H1 (cell line): Measurements from ENCODE around the gene UBA5. TPM values are rescaled to one million over a fixed set of nuclear protein-coding genes. Genes with fewer than 3 reads are reported as not detected.

Experiments
- CTCF ChIA-PET: fragments of 300-600 bp; sonication (Branson Sonifier 250); formaldehyde crosslinking; loops from one replicate; lab custom pipeline; 2021; ENCODE audit not compliant: partially characterized antibody; lab: Charles Lee
- POLR2A ChIA-PET: fragments of 300-600 bp; sonication (Branson Sonifier 250); formaldehyde crosslinking; loops from one replicate; lab custom pipeline; 2021; ENCODE audit warnings: inconsistent platforms; ENCODE audit not compliant: partially characterized antibody; lab: Charles Lee
- DNase-seq, 2 experiments: peaks; one replicate each; pipeline versions ENCODE4 v3.0.0 to v3.0.0-alpha.2; 2010 to 2022; ENCODE audit warnings: low spot score in 2 of 2, low read depth in 1 of 2, mixed read lengths in 1 of 2
- FAIRE-seq: peaks from 2 replicates; lab custom pipeline; 2011; peaks lifted over from hg19 to GRCh38; lab: Jason Lieb, UNC
- H2AFZ ChIP-seq: 2 replicates; pipeline ENCODE4 v1.8.1; 2012; ENCODE audit warnings: low read length, inconsistent platforms
- H2AK5ac ChIP-seq: 2 replicates; pipeline ENCODE4 v1.6.1; 2013; ENCODE audit warnings: low read depth, low read length
- H2BK120ac ChIP-seq: replicated peaks from 2 replicates; pipeline ENCODE3; 2013; ENCODE audit warnings: low read depth, low read length, inconsistent platforms
- H2BK12ac ChIP-seq: 2 replicates; pipeline ENCODE4 v1.6.1; 2013; ENCODE audit warnings: low read depth, low read length
- H2BK15ac ChIP-seq: 2 replicates; pipeline ENCODE4 v1.6.1; 2013; ENCODE audit warnings: low read length
- H2BK20ac ChIP-seq: 2 replicates; pipeline ENCODE4 v1.6.1; 2013; ENCODE audit warnings: low read length
- H2BK5ac ChIP-seq: 2 replicates; pipeline ENCODE4 v1.6.1; 2013; ENCODE audit warnings: low read depth, low read length
- H3K14ac ChIP-seq: 2 replicates; pipeline ENCODE4 v1.6.1; 2013; ENCODE audit warnings: inconsistent platforms; ENCODE audit not compliant: insufficient read length
- H3K18ac ChIP-seq: 2 replicates; pipeline ENCODE4 v1.6.1; 2013; ENCODE audit warnings: low read length; ENCODE audit errors: extremely low read depth
- H3K23ac ChIP-seq: 2 replicates; pipeline ENCODE4 v1.6.1; 2013; ENCODE audit warnings: inconsistent platforms; ENCODE audit not compliant: insufficient read length
- H3K23me2 ChIP-seq: 2 replicates; pipeline ENCODE4 v1.6.1; 2013; ENCODE audit warnings: low read depth, low read length
- H3K27ac ChIP-seq: 2 replicates; pipeline ENCODE4 v1.6.1; 2011; ENCODE audit warnings: low read depth, low read length, inconsistent platforms
- H3K27me3 ChIP-seq, 4 experiments: replicated peaks in 1 of 4; 1 replicate in 1 of 4; 2 replicates in 3 of 4; pipeline versions ENCODE4 v1.6.1 to v1.8.1; 2011 to 2013; ENCODE audit warnings: low read length in 3 of 4, mild to moderate bottlenecking in 3 of 4, inconsistent platforms in 2 of 4, mixed read lengths in 2 of 4, moderate library complexity in 1 of 4; ENCODE audit not compliant: control insufficient read depth in 3 of 4, insufficient read depth in 3 of 4; ENCODE audit errors: extremely low read depth in 1 of 4
- H3K36me3 ChIP-seq, 4 experiments: 2 replicates each; pipeline versions ENCODE4 v1.6.1 to v1.8.1; 2011 to 2013; ENCODE audit warnings: mild to moderate bottlenecking in 4 of 4, low read length in 3 of 4, moderate library complexity in 2 of 4, control low read depth in 1 of 4, inconsistent platforms in 1 of 4; ENCODE audit not compliant: insufficient read depth in 4 of 4, control insufficient read depth in 2 of 4
- H3K4ac ChIP-seq: replicated peaks from 2 replicates; pipeline ENCODE3; 2013; ENCODE audit warnings: low read length, low read depth, mixed read lengths, inconsistent platforms; ENCODE audit not compliant: insufficient read length
- H3K4me1 ChIP-seq, 4 experiments: replicated peaks in 1 of 4; 1 replicate in 1 of 4; 2 replicates in 3 of 4; pipeline versions ENCODE4 v1.6.1 to v1.8.1; 2011 to 2013; ENCODE audit warnings: low read length in 3 of 4, inconsistent platforms in 2 of 4, mixed read lengths in 1 of 4; ENCODE audit not compliant: insufficient read depth in 4 of 4, control insufficient read depth in 3 of 4
- H3K4me2 ChIP-seq, 2 experiments: 2 replicates each; pipeline versions ENCODE4 v1.6.1 to v1.8.1; 2011 to 2013; ENCODE audit warnings: low read depth in 2 of 2, low read length in 2 of 2, control low read depth in 1 of 2, inconsistent platforms in 1 of 2, mild to moderate bottlenecking in 1 of 2; ENCODE audit not compliant: insufficient read depth in 1 of 2
- H3K4me3 ChIP-seq, 4 experiments: fragments of 200-600, 300-600 bp in 1 of 4; sonication (generic), shearing (Covaris generic), sonication (Bioruptor Twin) in 1 of 4; 2 replicates each; pipeline versions ENCODE4 v1.5.1 to v1.8.1; 2011 to 2016; ENCODE audit warnings: low read length in 4 of 4, low read depth in 3 of 4, control low read depth in 2 of 4, inconsistent platforms in 2 of 4, mild to moderate bottlenecking in 2 of 4, mixed read lengths in 1 of 4, moderate library complexity in 1 of 4; ENCODE audit not compliant: insufficient read depth in 2 of 4; ENCODE audit errors: extremely low read depth in 1 of 4
- H3K56ac ChIP-seq: replicated peaks from 2 replicates; pipeline ENCODE3; 2013; ENCODE audit warnings: low read depth, mild to moderate bottlenecking, mixed read lengths, low read length, inconsistent platforms; ENCODE audit not compliant: insufficient read length
- H3K79me1 ChIP-seq: 2 replicates; pipeline ENCODE4 v1.6.1; 2013; ENCODE audit warnings: low read depth, low read length, control low read depth
- H3K79me2 ChIP-seq, 2 experiments: 2 replicates each; pipeline versions ENCODE4 v1.6.1 to v1.8.1; 2012 to 2013; ENCODE audit warnings: low read length in 2 of 2, mild to moderate bottlenecking in 2 of 2, inconsistent platforms in 1 of 2; ENCODE audit not compliant: insufficient read depth in 2 of 2, control insufficient read depth in 1 of 2
- H3K9ac ChIP-seq, 4 experiments: replicated peaks in 1 of 4; 1 replicate in 1 of 4; 2 replicates in 3 of 4; pipeline versions ENCODE4 v1.6.1 to v1.8.1; 2011 to 2013; ENCODE audit warnings: low read depth in 3 of 4, low read length in 3 of 4, control low read depth in 2 of 4, mild to moderate bottlenecking in 2 of 4, moderate library complexity in 2 of 4, inconsistent platforms in 1 of 4; ENCODE audit errors: extremely low read depth in 1 of 4
- H3K9me3 ChIP-seq, 2 experiments: 2 replicates each; pipeline versions ENCODE4 v1.6.1 to v1.8.1; 2012 to 2013; ENCODE audit warnings: mild to moderate bottlenecking in 2 of 2, moderate library complexity in 2 of 2, control low read depth in 1 of 2, inconsistent platforms in 1 of 2, low read depth in 1 of 2, low read length in 1 of 2, mixed read lengths in 1 of 2; ENCODE audit not compliant: insufficient read depth in 2 of 2
- H4K20me1 ChIP-seq, 2 experiments: replicated peaks in 1 of 2; 2 replicates each; pipeline versions ENCODE3 to v1.8.1; 2011 to 2013; ENCODE audit warnings: inconsistent platforms in 2 of 2, low read length in 2 of 2, mild to moderate bottlenecking in 1 of 2; ENCODE audit not compliant: insufficient read depth in 2 of 2, control insufficient read depth in 1 of 2
- H4K5ac ChIP-seq: 2 replicates; pipeline ENCODE4 v1.6.1; 2013; ENCODE audit warnings: low read length, low read depth, mixed read lengths, inconsistent platforms; ENCODE audit not compliant: insufficient read length
- H4K8ac ChIP-seq: 2 replicates; pipeline ENCODE4 v1.8.0; 2013; ENCODE audit warnings: mild to moderate bottlenecking, moderate library complexity, low read length, inconsistent platforms; ENCODE audit not compliant: insufficient read depth; ENCODE audit errors: extremely low read depth
- H4K91ac ChIP-seq: replicated peaks from 2 replicates; pipeline ENCODE3; 2013; ENCODE audit warnings: low read length, mixed read lengths, inconsistent platforms; ENCODE audit not compliant: insufficient read length
- BACH1 ChIP-seq: IDR thresholded peaks from 2 replicates; pipeline ENCODE4 v1.6.1; 2012; ENCODE audit warnings: low read length, improper control_type of control experiment
- CBX8 ChIP-seq: fragments of 300-800, 300-1000 bp; sonication (generic); IDR thresholded peaks from 2 replicates; pipeline ENCODE4 v1.7.1; 2016; ENCODE audit warnings: low read depth, low read length, borderline replicate concordance
- EGR1 ChIP-seq: IDR thresholded peaks from 2 replicates; pipeline ENCODE4 v1.6.1; 2011; ENCODE audit warnings: low read depth, low read length, borderline replicate concordance
- GTF2F1 ChIP-seq: IDR thresholded peaks from 2 replicates; pipeline ENCODE4 v1.6.1; 2012; ENCODE audit warnings: low read depth, low read length, improper control_type of control experiment, borderline replicate concordance
- NANOG ChIP-seq: IDR thresholded peaks from 2 replicates; pipeline ENCODE4 v1.6.1; 2011; ENCODE audit warnings: low read length, low read depth, mild to moderate bottlenecking, inconsistent platforms; ENCODE audit not compliant: insufficient read depth, poor library complexity, severe bottlenecking
- RAD21 ChIP-seq, 2 experiments: IDR thresholded peaks in 1 of 2; conservative IDR thresholded peaks in 1 of 2; 2 replicates each; pipeline ENCODE4 v1.6.1; 2011; ENCODE audit warnings: low read depth in 2 of 2, low read length in 2 of 2, improper control_type of control experiment in 1 of 2, inconsistent platforms in 1 of 2, mild to moderate bottlenecking in 1 of 2, moderate library complexity in 1 of 2
- SIRT6 ChIP-seq: IDR thresholded peaks from one replicate; pipeline ENCODE4 v1.7.1; 2012; ENCODE audit warnings: low read length, inconsistent platforms
- SRF ChIP-seq: IDR thresholded peaks from 2 replicates; pipeline ENCODE4 v1.6.1; 2011; ENCODE audit warnings: mild to moderate bottlenecking, low read depth, low read length, moderate library complexity
- YY1 ChIP-seq: IDR thresholded peaks from 2 replicates; pipeline ENCODE4 v1.6.1; 2011; ENCODE audit warnings: low read depth, mild to moderate bottlenecking, low read length
- WGBS, 2 experiments: shearing (Covaris generic) in 1 of 2; methylation state at CpG; one replicate each; pipeline versions ENCODE4 v1.1.6 to v1.1.7; 2013 to 2015; ENCODE audit warnings: low lambda C conversion rate in 2 of 2, mixed read lengths in 2 of 2, inconsistent platforms in 1 of 2, low coverage in 1 of 2, missing lambda C conversion rate in 1 of 2; ENCODE audit not compliant: insufficient replicate concordance in 2 of 2, insufficient coverage in 1 of 2, insufficient read length in 1 of 2; ENCODE audit errors: extremely low coverage in 1 of 2, missing lambda C conversion rate in 1 of 2; 5-methylcytosine and 5-hydroxymethylcytosine counted together
- polyA plus RNA-seq, 7 experiments: library from polyadenylated mRNA; depleted of rRNA in 3 of 7; stranded (reverse) in 5 of 7; unstranded in 2 of 7; fragments of >200 nt in 5 of 7; fragments of 200-250 nt in 2 of 7; gene quantifications; 1 replicate in 5 of 7; 2 replicates in 1 of 7; 4 replicates in 1 of 7; pipeline versions ENCODE4 v1.2.1 to v1.2.3, GENCODE V29; 2011 to 2013; ENCODE audit warnings: missing spikeins in 2 of 7, mixed read lengths in 2 of 7
- total RNA-seq: library from RNA; stranded (reverse); fragmentation: NEBNext Ultra II Directional; extraction: Animal tissue kit (Norgen Biotek cat#: 25700); gene quantifications from 2 replicates; pipeline ENCODE4 v1.2.1, GENCODE V29; 2021

Gene UBA5
- total and polyA plus RNA-seq, 2 of the 8 experiments (the other 6 are each of a cell fraction or from before 2014, with no cell fraction given): 11.0 to 28.0 TPM

DNA sequence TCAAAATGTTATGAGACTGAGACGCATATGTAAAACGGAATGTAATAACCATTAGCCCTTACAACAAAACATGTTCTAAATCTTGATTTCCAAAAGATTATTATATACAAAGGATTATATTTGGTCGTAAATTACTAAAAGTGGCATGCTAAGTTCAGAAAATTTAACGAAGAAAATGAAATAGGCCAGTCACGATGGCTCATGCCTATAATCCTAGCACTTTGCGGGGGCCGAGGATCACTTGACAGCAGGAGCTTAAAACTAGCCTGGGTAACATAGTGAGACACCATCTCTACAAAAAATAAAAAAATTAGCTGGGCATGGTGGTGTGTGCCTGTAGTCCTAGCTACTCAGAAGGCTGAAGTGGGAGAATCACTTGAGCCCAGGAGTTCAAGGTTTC, 29.5 kb upstream of the UBA5 start:
- no peak overlapping the region for H3K9ac ChIP-seq
- TF ChIP-seq BACH1 (no peak), YY1 (no peak), EGR1 (no peak), CBX8 (no peak), NANOG (no peak), GTF2F1 (no peak), SRF (no peak), SIRT6 (no peak), RAD21 (IDR thresholded peaks at IDR 0.05 in 1 of 2, conservative IDR thresholded peaks at IDR 0.05 in 1 of 2; ENCODE audit: low read depth in 2 of 2, low read length in 2 of 2) (no peak)

More for the DNA sequence above, 29.5 kb upstream of the UBA5 start:
- Histone ChIP-seq H3K27ac (no peak overlapping the region), H2BK5ac (no peak overlapping the region), H3K79me1 (no peaks in the 10 kb centered on the region), H3K4ac (no peak overlapping the region), H3K9me3 (no peaks in the 10 kb centered on the region), H2BK20ac (no peak overlapping the region), H4K20me1 (no peaks in the 10 kb centered on the region), H2AFZ (no peak overlapping the region), H2BK12ac (no peak overlapping the region), H3K4me2 (no peak overlapping the region), H2AK5ac (no peak overlapping the region), H4K91ac (no peak overlapping the region), H3K4me3 (no peak overlapping the region), H3K36me3 (peaks cover 0 to 10% (median 0%) of the 10 kb centered on the region in 4 experiments; a peak in 1 of 8 replicates), H3K23me2 (no peaks in the 10 kb centered on the region), H2BK120ac (no peak overlapping the region), H3K18ac (no peak overlapping the region), H3K4me1 (no peaks in the 10 kb centered on the region), H3K23ac (no peak overlapping the region), H3K27me3 (no peaks in the 10 kb centered on the region), H4K8ac (no peak overlapping the region), H3K14ac (no peak overlapping the region), H3K79me2 (no peaks in the 10 kb centered on the region), H4K5ac (no peak overlapping the region), H3K56ac (no peak overlapping the region), H2BK15ac (no peak overlapping the region)
- WGBS, 2 experiments: 95% methylated on average over 7 of the region's 7 CpGs; no CpG with 5 or more reads in 1 of the 2 experiments
- no peak for FAIRE-seq
- DNase-seq: no peak
- ChIA-PET POLR2A (no interaction called here), CTCF (interaction anchor here (3.6 kb wide), 1 partner anchor 12 kb away, joined by 19 read pairs; no protein-coding TSS in a partner anchor)
